HepG2 (cell line): Measurements from ENCODE around the gene RPL3. TPM values are rescaled to one million over a fixed set of nuclear protein-coding genes. Genes with fewer than 3 reads are reported as not detected.

ENCODE experiments used
- ARID4A ChIP-seq: sonication (generic); formaldehyde crosslinking; IDR thresholded peaks from 2 replicates; pipeline ENCODE4 v1.5.0; 2020; ENCODE audit warnings: mild to moderate bottlenecking, missing genetic modification reagents, borderline replicate concordance
- DNMT3B ChIP-seq: conservative IDR thresholded peaks from 2 replicates; pipeline ENCODE4 v1.6.1; 2016; ENCODE audit warnings: missing biosample characterization, control low read depth
- ETV5 ChIP-seq: IDR thresholded peaks from 2 replicates; pipeline ENCODE4 v1.6.1; 2018; ENCODE audit warnings: missing biosample characterization, missing genetic modification reagents, inconsistent platforms, borderline replicate concordance
- NFAT5 ChIP-seq: sonication (generic); formaldehyde crosslinking; IDR thresholded peaks from 2 replicates; pipeline ENCODE4 v1.4.0; 2020; ENCODE audit warnings: missing genetic modification reagents
- TRAFD1 ChIP-seq: sonication (generic); formaldehyde crosslinking; IDR thresholded peaks from 2 replicates; pipeline ENCODE4 v1.5.1; 2020; ENCODE audit warnings: missing genetic modification reagents, mild to moderate bottlenecking, borderline replicate concordance
- polyA plus RNA-seq, 8 experiments: library from polyadenylated mRNA; depleted of rRNA in 3 of 8; stranded (reverse) in 7 of 8; unstranded in 1 of 8; fragments of >200 nt; fragmentation: Illumina TruSeq in 4 of 8; extraction: Trizol in 4 of 8; gene quantifications; 2 replicates each; pipeline versions ENCODE4 v1.2.1 to v1.2.3, GENCODE V29; 2011 to 2016; ENCODE audit warnings: low read depth in 4 of 8, missing spikeins in 1 of 8, mixed read lengths in 1 of 8; ENCODE audit not compliant: insufficient read depth in 1 of 8
- total RNA-seq, 5 experiments: library from RNA; depleted of rRNA; stranded (reverse); fragments of >200 nt; fragmentation: Illumina TruSeq; extraction: Trizol; gene quantifications; 2 replicates each; pipeline ENCODE4 v1.2.3, GENCODE V29; 2016; ENCODE audit warnings: low read depth in 1 of 5

RPL3 gene
- total and polyA plus RNA-seq, 2 of the 13 experiments (the other 11 are each of a cell fraction or from before 2014, with no cell fraction given) = 1,051 to 3,279 TPM

- TF ChIP-seq TRAFD1 (CRISPR knock-in tag) (no peak), ETV5 (CRISPR knock-in tag) (no peak), DNMT3B (CRISPR knock-in tag) (no peak), ARID4A (CRISPR knock-in tag) (no peak), NFAT5 (no peak)
Measured at GRCh38 chr22:39368461-39368911, 49.1 kb upstream of the RPL3 start (continued).
